ENCODE measurements around the gene RANBP17.

DNA sequence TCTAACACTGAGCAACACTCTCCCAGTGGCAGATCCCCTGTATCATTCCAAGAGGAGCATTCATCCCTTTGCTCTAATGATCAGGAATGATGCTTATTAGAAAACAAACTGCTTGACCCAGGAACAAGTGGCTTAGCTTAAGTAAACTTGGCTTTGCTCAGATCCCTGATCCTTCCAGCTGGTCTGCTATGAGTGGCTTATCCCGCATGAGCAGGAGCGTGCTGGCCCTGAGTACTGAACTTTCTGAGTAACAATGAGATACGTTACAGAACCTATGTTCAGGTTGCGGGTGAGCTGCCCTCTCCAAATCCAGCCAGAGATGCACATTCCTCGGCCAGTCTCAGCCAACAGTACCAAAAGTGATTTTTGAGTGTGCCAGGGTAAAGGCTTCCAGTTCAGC lies 48.6 kb upstream of the RANBP17 start:
- TF ChIP-seq OSR1 (CRISPR knock-in tag; IDR thresholded peaks at IDR 0.05) (no peak), TCF4 (CRISPR knock-in tag; IDR thresholded peaks at IDR 0.05; ENCODE audit: borderline replicate concordance) (no peak), ZFP3 (CRISPR knock-in tag; IDR thresholded peaks at IDR 0.05) (no peak), SNAI2 (CRISPR knock-in tag; IDR thresholded peaks at IDR 0.05) (no peak), GLIS3 (CRISPR knock-in tag; IDR thresholded peaks at IDR 0.05) (no peak), ZFP30 (CRISPR knock-in tag; IDR thresholded peaks at IDR 0.05) (no peak), ARNTL (CRISPR knock-in tag; IDR thresholded peaks at IDR 0.05; ENCODE audit: borderline replicate concordance, low read depth) (no peak), ZNF70 (CRISPR knock-in tag; IDR thresholded peaks at IDR 0.05) (no peak), ISL1 (CRISPR knock-in tag; IDR thresholded peaks at IDR 0.05) (no peak)
- TF ChIP-seq, protein P1, sequence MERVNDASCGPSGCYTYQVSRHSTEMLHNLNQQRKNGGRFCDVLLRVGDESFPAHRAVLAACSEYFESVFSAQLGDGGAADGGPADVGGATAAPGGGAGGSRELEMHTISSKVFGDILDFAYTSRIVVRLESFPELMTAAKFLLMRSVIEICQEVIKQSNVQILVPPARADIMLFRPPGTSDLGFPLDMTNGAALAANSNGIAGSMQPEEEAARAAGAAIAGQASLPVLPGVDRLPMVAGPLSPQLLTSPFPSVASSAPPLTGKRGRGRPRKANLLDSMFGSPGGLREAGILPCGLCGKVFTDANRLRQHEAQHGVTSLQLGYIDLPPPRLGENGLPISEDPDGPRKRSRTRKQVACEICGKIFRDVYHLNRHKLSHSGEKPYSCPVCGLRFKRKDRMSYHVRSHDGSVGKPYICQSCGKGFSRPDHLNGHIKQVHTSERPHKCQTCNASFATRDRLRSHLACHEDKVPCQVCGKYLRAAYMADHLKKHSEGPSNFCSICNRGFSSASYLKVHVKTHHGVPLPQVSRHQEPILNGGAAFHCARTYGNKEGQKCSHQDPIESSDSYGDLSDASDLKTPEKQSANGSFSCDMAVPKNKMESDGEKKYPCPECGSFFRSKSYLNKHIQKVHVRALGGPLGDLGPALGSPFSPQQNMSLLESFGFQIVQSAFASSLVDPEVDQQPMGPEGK (CRISPR knock-in tag; IDR thresholded peaks at IDR 0.05; ENCODE audit: borderline replicate concordance) = no peak
- TF ChIP-seq, protein P2, sequence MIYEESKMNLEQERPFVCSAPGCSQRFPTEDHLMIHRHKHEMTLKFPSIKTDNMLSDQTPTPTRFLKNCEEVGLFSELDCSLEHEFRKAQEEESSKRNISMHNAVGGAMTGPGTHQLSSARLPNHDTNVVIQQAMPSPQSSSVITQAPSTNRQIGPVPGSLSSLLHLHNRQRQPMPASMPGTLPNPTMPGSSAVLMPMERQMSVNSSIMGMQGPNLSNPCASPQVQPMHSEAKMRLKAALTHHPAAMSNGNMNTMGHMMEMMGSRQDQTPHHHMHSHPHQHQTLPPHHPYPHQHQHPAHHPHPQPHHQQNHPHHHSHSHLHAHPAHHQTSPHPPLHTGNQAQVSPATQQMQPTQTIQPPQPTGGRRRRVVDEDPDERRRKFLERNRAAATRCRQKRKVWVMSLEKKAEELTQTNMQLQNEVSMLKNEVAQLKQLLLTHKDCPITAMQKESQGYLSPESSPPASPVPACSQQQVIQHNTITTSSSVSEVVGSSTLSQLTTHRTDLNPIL (CRISPR knock-in tag; IDR thresholded peaks at IDR 0.05; ENCODE audit: low read depth) = no peak

Measured in SK-N-SH treated with all-trans-retinoic acid at 6 μM for 48 hours (cell line).